Testis (tissue), 2 donors: Measurements from ENCODE around the gene TRPM2.

Experiments
- CTCF ChIP-seq, 3 experiments: fragments of 450-650 bp in 2 of 3; fragments of 200-600 bp in 1 of 3; sonication (generic) in 1 of 3; IDR thresholded peaks; one replicate each; pipeline ENCODE4 v1.5.1; 2016 to 2019; ENCODE audit warnings: antibody characterized with exemption in 3 of 3, mild to moderate bottlenecking in 2 of 3, moderate library complexity in 1 of 3
- POLR2A ChIP-seq: fragments of 450-650 bp; IDR thresholded peaks from one replicate; pipeline ENCODE4 v1.6.1; 2017; ENCODE audit warnings: antibody characterized with exemption, mild to moderate bottlenecking, moderate library complexity

- TF ChIP-seq CTCF (IDR thresholded peaks at IDR 0.05): no peak
- TF ChIP-seq POLR2A: no peak
Measured at GRCh38 chr21:44456915-44457736, 103.7 kb downstream of the TRPM2 start.
